ENCODE results near the gene KIF15. TPM values are rescaled to one million over a fixed set of nuclear protein-coding genes. Genes with fewer than 3 reads are reported as not detected.

Gene KIF15
- 10 to 100 TPM in 1 of 4 donors, 1 to 10 TPM in 2, under 1 TPM in 1; 0.54 to 11.1 (median 5.5) TPM for polyA plus RNA-seq
- long read RNA-seq, donor 1: 0 reads
- long read RNA-seq, donor 2: 0 reads
- long read RNA-seq, donor 3: 0 reads
- long read RNA-seq, donor 4: 0 reads
- long read RNA-seq, donor 5: 0 reads
- long read RNA-seq, donor 6: 0 reads
- long read RNA-seq, donor 7: 0 reads
- long read RNA-seq, donor 8: 0 reads
- long read RNA-seq, donor 9: 0 reads
- long read RNA-seq, donor 10, partial matches to known transcripts: 8 of 8 reads
- long read RNA-seq, donor 10, other reads (novel, unspliced or antisense): 0 of 8 reads

- Histone ChIP-seq H3K27me3 (ENCODE audit: control insufficient read depth in 3 of 3, insufficient read depth in 3 of 3, low read length in 3 of 3) (no peaks in the 10 kb centered on the region), H3K27ac (ENCODE audit: low read depth in 1 of 3, low read length in 2 of 3) (peak within 1 kb of the TSS; percentile 45 to 93 (median 83)), H3K9me3 (ENCODE audit: control insufficient read depth in 2 of 2, insufficient read depth in 1 of 2, low read depth in 1 of 2, low read length in 1 of 2) (peaks cover 0 to 35% of the 10 kb centered on the region in 2 donors), H3K4me3 (ENCODE audit: low read depth in 1 of 3, low read length in 3 of 3) (peak within 1 kb of the TSS; percentile 76 to 99 (median 92)), H3K4me1 (ENCODE audit: control insufficient read depth in 3 of 3, insufficient read depth in 2 of 3, low read depth in 1 of 3, low read length in 2 of 3) (no peaks in the 10 kb centered on the region), H3K36me3 (ENCODE audit: control insufficient read depth in 3 of 3, insufficient read depth in 2 of 3, low read depth in 1 of 3, low read length in 3 of 3) (peaks cover 0 to 11% (median 2%) of the 10 kb centered on the region in 3 donors)
- FAIRE-seq (no peak), DNase-seq (peak; percentile 95 to 99)
- WGBS, 3 donors: 0% methylated on average over 64 of the region's 64 CpGs
Measured at GRCh38 chr3:44761424-44762169, at the start of gene KIF15, which contains the start of gene KIAA1143. TSS of gene KIF15 (plus strand) at chr3:44761794. CDS start at chr3:44761866, 72 bp downstream. TSS of gene KIAA1143 (minus strand) at chr3:44761619. CDS start at chr3:44761602, 17 bp downstream.

GRCh38 chr3:44712455-44713075 is 49.0 kb upstream of the KIF15 start, which contains the start of gene ZNF502:
TSS of gene ZNF502 (plus strand) at chr3:44712660. CDS start at chr3:44720262, 7,602 bp downstream.
- WGBS, 3 donors: 0 to 5% (median 3%) methylated on average over 36 of the region's 36 CpGs
- peak within 1 kb of the TSS; percentile 62 to 83 (median 65) for H3K4me3 ChIP-seq (ENCODE audit: low read depth in 1 of 3, low read length in 3 of 3)
- no peak for FAIRE-seq
- DNase-seq: peak; percentile 83 to 96
- peaks cover 0 to 5% (median 2%) of the 10 kb centered on the region in 3 donors for H3K27me3 ChIP-seq (ENCODE audit: control insufficient read depth in 3 of 3, insufficient read depth in 3 of 3, low read length in 3 of 3)
- H3K36me3 ChIP-seq (ENCODE audit: control insufficient read depth in 3 of 3, insufficient read depth in 2 of 3, low read depth in 1 of 3, low read length in 3 of 3): peaks cover 0 to 3% (median 0%) of the 10 kb centered on the region in 3 donors
- peaks cover 3 to 42% of the 10 kb centered on the region in 2 donors for H3K9me3 ChIP-seq (ENCODE audit: control insufficient read depth in 2 of 2, insufficient read depth in 1 of 2, low read depth in 1 of 2, low read length in 1 of 2)
- H3K27ac ChIP-seq (ENCODE audit: low read depth in 1 of 3, low read length in 2 of 3): peak within 1 kb of the TSS in 2 of 3 donors; percentile 68 to 72
- no peaks in the 10 kb centered on the region for H3K4me1 ChIP-seq (ENCODE audit: control insufficient read depth in 3 of 3, insufficient read depth in 2 of 3, low read depth in 1 of 3, low read length in 2 of 3)

- WGBS, 3 donors: 96 to 97% (median 97%) methylated on average over 10 of the region's 10 CpGs
- DNase-seq (peak in 1 of 2 donors; percentile 18), FAIRE-seq (no peak)
- Histone ChIP-seq H3K4me1 (ENCODE audit: control insufficient read depth in 3 of 3, insufficient read depth in 2 of 3, low read depth in 1 of 3, low read length in 2 of 3) (no peaks in the 10 kb centered on the region), H3K4me3 (ENCODE audit: low read depth in 1 of 3, low read length in 3 of 3) (no peak overlapping the region), H3K36me3 (ENCODE audit: control insufficient read depth in 3 of 3, insufficient read depth in 2 of 3, low read depth in 1 of 3, low read length in 3 of 3) (peaks cover 2 to 15% (median 9%) of the 10 kb centered on the region in 3 donors), H3K27ac (ENCODE audit: low read depth in 1 of 3, low read length in 2 of 3) (no peak overlapping the region), H3K27me3 (ENCODE audit: control insufficient read depth in 3 of 3, insufficient read depth in 3 of 3, low read length in 3 of 3) (no peaks in the 10 kb centered on the region), H3K9me3 (ENCODE audit: control insufficient read depth in 2 of 2, insufficient read depth in 1 of 2, low read depth in 1 of 2, low read length in 1 of 2) (peaks cover 7 to 79% of the 10 kb centered on the region in 2 donors)
Measured at GRCh38 chr3:44721231-44722102, 40.1 kb upstream of the KIF15 start.

- H3K4me3 ChIP-seq (ENCODE audit: low read depth in 1 of 3, low read length in 3 of 3): no peak overlapping the region
- no peak for FAIRE-seq
- H3K27me3 ChIP-seq (ENCODE audit: control insufficient read depth in 3 of 3, insufficient read depth in 3 of 3, low read length in 3 of 3): no peaks in the 10 kb centered on the region
- H3K4me1 ChIP-seq (ENCODE audit: control insufficient read depth in 3 of 3, insufficient read depth in 2 of 3, low read depth in 1 of 3, low read length in 2 of 3): no peaks in the 10 kb centered on the region
- peaks cover 2 to 15% (median 9%) of the 10 kb centered on the region in 3 donors for H3K36me3 ChIP-seq (ENCODE audit: control insufficient read depth in 3 of 3, insufficient read depth in 2 of 3, low read depth in 1 of 3, low read length in 3 of 3)
- peaks cover 7 to 84% of the 10 kb centered on the region in 2 donors for H3K9me3 ChIP-seq (ENCODE audit: control insufficient read depth in 2 of 2, insufficient read depth in 1 of 2, low read depth in 1 of 2, low read length in 1 of 2)
- DNase-seq: no peak
- 94 to 100% (median 95%) methylated on average over 1 of the region's 1 CpG for WGBS, 3 donors
- no peak overlapping the region for H3K27ac ChIP-seq (ENCODE audit: low read depth in 1 of 3, low read length in 2 of 3)
Measured at GRCh38 chr3:44722103-44722401, 39.5 kb upstream of the KIF15 start.

GRCh38 chr3:44729384-44729910 is 32.1 kb upstream of the KIF15 start, which contains the start of gene ZNF501:
TSS of gene ZNF501 (plus strand) at chr3:44729635. CDS start at chr3:44734422, 4,787 bp downstream.
- H3K9me3 ChIP-seq (ENCODE audit: control insufficient read depth in 2 of 2, insufficient read depth in 1 of 2, low read depth in 1 of 2, low read length in 1 of 2): peaks cover 2 to 66% of the 10 kb centered on the region in 2 donors
- H3K4me3 ChIP-seq (ENCODE audit: low read depth in 1 of 3, low read length in 3 of 3): peak within 1 kb of the TSS; percentile 54 to 74 (median 58)
- peaks cover 0 to 5% (median 0%) of the 10 kb centered on the region in 3 donors for H3K4me1 ChIP-seq (ENCODE audit: control insufficient read depth in 3 of 3, insufficient read depth in 2 of 3, low read depth in 1 of 3, low read length in 2 of 3)
- peaks cover 3 to 4% (median 3%) of the 10 kb centered on the region in 3 donors for H3K36me3 ChIP-seq (ENCODE audit: control insufficient read depth in 3 of 3, insufficient read depth in 2 of 3, low read depth in 1 of 3, low read length in 3 of 3)
- FAIRE-seq (no peak), DNase-seq (peak; percentile 95 to 99)
- 0 to 2% (median 1%) methylated on average over 42 to 46 of the region's 46 CpGs for WGBS, 3 donors
- peak within 1 kb of the TSS in 2 of 3 donors; percentile 55 to 86 for H3K27ac ChIP-seq (ENCODE audit: low read depth in 1 of 3, low read length in 2 of 3)
- peaks cover 0 to 2% (median 0%) of the 10 kb centered on the region in 3 donors for H3K27me3 ChIP-seq (ENCODE audit: control insufficient read depth in 3 of 3, insufficient read depth in 3 of 3, low read length in 3 of 3)

- no peak overlapping the region for H3K4me3 ChIP-seq (ENCODE audit: low read depth in 1 of 3, low read length in 3 of 3)
- DNase-seq (no peak), FAIRE-seq (no peak)
- H3K36me3 ChIP-seq (ENCODE audit: control insufficient read depth in 3 of 3, insufficient read depth in 2 of 3, low read depth in 1 of 3, low read length in 3 of 3): peaks cover 3 to 4% (median 3%) of the 10 kb centered on the region in 3 donors
- peaks cover 0 to 2% (median 0%) of the 10 kb centered on the region in 3 donors for H3K27me3 ChIP-seq (ENCODE audit: control insufficient read depth in 3 of 3, insufficient read depth in 3 of 3, low read length in 3 of 3)
- 90 to 94% (median 91%) methylated on average over 3 of the region's 3 CpGs for WGBS, 3 donors
- peaks cover 3 to 46% of the 10 kb centered on the region in 2 donors for H3K9me3 ChIP-seq (ENCODE audit: control insufficient read depth in 2 of 2, insufficient read depth in 1 of 2, low read depth in 1 of 2, low read length in 1 of 2)
- peaks cover 0 to 5% (median 0%) of the 10 kb centered on the region in 3 donors for H3K4me1 ChIP-seq (ENCODE audit: control insufficient read depth in 3 of 3, insufficient read depth in 2 of 3, low read depth in 1 of 3, low read length in 2 of 3)
- no peak overlapping the region for H3K27ac ChIP-seq (ENCODE audit: low read depth in 1 of 3, low read length in 2 of 3)
Measured at GRCh38 chr3:44734646-44735168, 26.9 kb upstream of the KIF15 start.

- H3K27ac ChIP-seq (ENCODE audit: low read depth in 1 of 3, low read length in 2 of 3): peak overlapping the region; percentile 45 to 93 (median 83)
- WGBS, 3 donors: 1 to 3% (median 2%) methylated on average over 15 of the region's 15 CpGs
- peaks cover 0 to 35% of the 10 kb centered on the region in 2 donors for H3K9me3 ChIP-seq (ENCODE audit: control insufficient read depth in 2 of 2, insufficient read depth in 1 of 2, low read depth in 1 of 2, low read length in 1 of 2)
- no peak for FAIRE-seq
- peak overlapping the region; percentile 76 to 99 (median 92) for H3K4me3 ChIP-seq (ENCODE audit: low read depth in 1 of 3, low read length in 3 of 3)
- peaks cover 2 to 12% (median 2%) of the 10 kb centered on the region in 3 donors for H3K36me3 ChIP-seq (ENCODE audit: control insufficient read depth in 3 of 3, insufficient read depth in 2 of 3, low read depth in 1 of 3, low read length in 3 of 3)
- DNase-seq: no peak
- H3K27me3 ChIP-seq (ENCODE audit: control insufficient read depth in 3 of 3, insufficient read depth in 3 of 3, low read length in 3 of 3): no peaks in the 10 kb centered on the region
- no peaks in the 10 kb centered on the region for H3K4me1 ChIP-seq (ENCODE audit: control insufficient read depth in 3 of 3, insufficient read depth in 2 of 3, low read depth in 1 of 3, low read length in 2 of 3)
Measured at GRCh38 chr3:44761101-44761423, 532 bp upstream of the KIF15 start.
